A673 (cell line): ENCODE results near the gene MYH10.

Source experiments
- EZH2 ChIP-seq: fragments of 200-600 bp; sonication (generic); IDR thresholded peaks from 2 replicates; pipeline ENCODE4 v1.6.1; 2017; ENCODE audit warnings: borderline replicate concordance, low read depth, mild to moderate bottlenecking, mixed read lengths, antibody characterized with exemption, low read length; ENCODE audit not compliant: poor library complexity, severe bottlenecking
- TF ChIP-seq, protein P1 (sequence below): fragments of 300-800, 200-600 bp; sonication (generic); conservative IDR thresholded peaks from 2 replicates; pipeline ENCODE4 v1.5.1; 2017; ENCODE audit warnings: low read depth, mild to moderate bottlenecking, antibody characterized with exemption, low read length, moderate library complexity, mixed read lengths

DNA sequence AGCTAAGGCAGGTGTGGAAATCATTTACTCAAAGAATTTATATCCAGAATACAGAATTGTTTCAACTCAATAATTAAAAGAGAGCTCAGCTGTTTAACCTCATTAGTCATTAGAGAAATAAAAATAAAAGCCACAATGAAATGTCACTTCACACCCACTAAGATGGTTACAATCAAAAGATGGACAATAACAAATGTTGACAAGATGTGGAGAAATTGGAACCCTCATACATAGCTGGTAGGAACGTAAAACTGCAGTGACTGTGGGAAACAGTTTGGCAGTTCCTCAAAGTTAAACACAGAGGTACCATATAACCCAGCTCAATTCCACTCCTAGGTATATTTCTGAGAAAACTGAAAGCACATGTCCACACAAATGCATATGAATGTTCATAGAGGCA lies 145.0 kb downstream of the MYH10 start:
- TF ChIP-seq, protein P1, sequence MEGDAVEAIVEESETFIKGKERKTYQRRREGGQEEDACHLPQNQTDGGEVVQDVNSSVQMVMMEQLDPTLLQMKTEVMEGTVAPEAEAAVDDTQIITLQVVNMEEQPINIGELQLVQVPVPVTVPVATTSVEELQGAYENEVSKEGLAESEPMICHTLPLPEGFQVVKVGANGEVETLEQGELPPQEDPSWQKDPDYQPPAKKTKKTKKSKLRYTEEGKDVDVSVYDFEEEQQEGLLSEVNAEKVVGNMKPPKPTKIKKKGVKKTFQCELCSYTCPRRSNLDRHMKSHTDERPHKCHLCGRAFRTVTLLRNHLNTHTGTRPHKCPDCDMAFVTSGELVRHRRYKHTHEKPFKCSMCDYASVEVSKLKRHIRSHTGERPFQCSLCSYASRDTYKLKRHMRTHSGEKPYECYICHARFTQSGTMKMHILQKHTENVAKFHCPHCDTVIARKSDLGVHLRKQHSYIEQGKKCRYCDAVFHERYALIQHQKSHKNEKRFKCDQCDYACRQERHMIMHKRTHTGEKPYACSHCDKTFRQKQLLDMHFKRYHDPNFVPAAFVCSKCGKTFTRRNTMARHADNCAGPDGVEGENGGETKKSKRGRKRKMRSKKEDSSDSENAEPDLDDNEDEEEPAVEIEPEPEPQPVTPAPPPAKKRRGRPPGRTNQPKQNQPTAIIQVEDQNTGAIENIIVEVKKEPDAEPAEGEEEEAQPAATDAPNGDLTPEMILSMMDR, result no peak
- no peak for TF ChIP-seq EZH2
